A673 (cell line): Measurements from ENCODE around the gene TMEM95. TPM values are rescaled to one million over a fixed set of nuclear protein-coding genes. Genes with fewer than 3 reads are reported as not detected.
"Not testable (repeated sequence)": the region's sequence is repeated elsewhere in the genome, so short reads cannot be mapped to it uniquely, and the experiment has no call there.

Experiments used
- BruUV-seq: library from RNA; stranded (reverse); fragments of 400-500 nt; replicated peaks from 2 replicates; lab custom pipeline; 2021; lab: Mats Ljungman, UMichigan
- CTCF ChIA-PET: fragments of 300-600 bp; sonication (Branson Sonifier 250); formaldehyde crosslinking; loops from one replicate; lab custom pipeline; 2022; ENCODE audit warnings: antibody characterized with exemption; lab: Charles Lee
- POLR2A ChIA-PET: fragments of 300-600 bp; sonication (Branson Sonifier 250); formaldehyde crosslinking; loops from one replicate; lab custom pipeline; 2022; ENCODE audit warnings: antibody characterized with exemption; ENCODE audit not compliant: low non-redundant PET; lab: Charles Lee
- DNase-seq: peaks from one replicate; pipeline ENCODE4 v3.0.0-alpha.2; 2015; ENCODE audit warnings: low spot score
- H3K27ac ChIP-seq: fragments of 200-600 bp; sonication (generic); 2 replicates; pipeline ENCODE4 v1.5.1; 2016; ENCODE audit warnings: mixed run types, low read depth, mild to moderate bottlenecking, mixed read lengths, antibody characterized with exemption, low read length; ENCODE audit not compliant: poor library complexity, severe bottlenecking
- H3K27me3 ChIP-seq: fragments of 200-600 bp; sonication (generic); replicated peaks from 2 replicates; pipeline ENCODE4 v1.6.1; 2017; ENCODE audit warnings: mixed run types, low read depth, mild to moderate bottlenecking, mixed read lengths, antibody characterized with exemption, low read length; ENCODE audit not compliant: insufficient read depth, poor library complexity
- H3K36me3 ChIP-seq: fragments of 200-600 bp; sonication (generic); 2 replicates; pipeline ENCODE4 v1.6.1; 2016; ENCODE audit warnings: mixed run types, mild to moderate bottlenecking, mixed read lengths, antibody characterized with exemption, low read length; ENCODE audit not compliant: insufficient read depth, poor library complexity, severe bottlenecking
- H3K4me1 ChIP-seq: fragments of 200-600 bp; sonication (generic); 2 replicates; pipeline ENCODE4 v1.6.1; 2017; ENCODE audit warnings: mixed run types, mild to moderate bottlenecking, mixed read lengths, antibody characterized with exemption, low read length; ENCODE audit not compliant: insufficient read depth, poor library complexity, severe bottlenecking
- H3K4me3 ChIP-seq: fragments of 200-600 bp; sonication (generic); 2 replicates; pipeline ENCODE4 v1.5.1; 2016; ENCODE audit warnings: low read depth, mixed run types, mild to moderate bottlenecking, mixed read lengths, low read length; ENCODE audit not compliant: poor library complexity, severe bottlenecking
- H3K9me3 ChIP-seq: fragments of 200-600 bp; sonication (generic); 2 replicates; pipeline ENCODE4 v1.6.1; 2016; ENCODE audit warnings: mixed run types, low read depth, mild to moderate bottlenecking, mixed read lengths, antibody characterized with exemption, low read length; ENCODE audit not compliant: poor library complexity, severe bottlenecking
- EZH2 ChIP-seq: fragments of 200-600 bp; sonication (generic); IDR thresholded peaks from 2 replicates; pipeline ENCODE4 v1.6.1; 2017; ENCODE audit warnings: borderline replicate concordance, low read depth, mild to moderate bottlenecking, mixed read lengths, antibody characterized with exemption, low read length; ENCODE audit not compliant: poor library complexity, severe bottlenecking
- intact Hi-C: fragments of 100-400 bp; cut with micrococcal nuclease; formaldehyde crosslinking; loops from one replicate; pipeline ENCODE4 v1.10.0; 2022; ENCODE audit not compliant: unreplicated experiment
- total RNA-seq: library from RNA; stranded (reverse); gene quantifications from 2 replicates; pipeline ENCODE4 v1.2.3, GENCODE V29; 2021
- TF ChIP-seq, protein P1 (sequence below): fragments of 300-800, 200-600 bp; sonication (generic); conservative IDR thresholded peaks from 2 replicates; pipeline ENCODE4 v1.5.1; 2017; ENCODE audit warnings: low read depth, mild to moderate bottlenecking, antibody characterized with exemption, low read length, moderate library complexity, mixed read lengths

TMEM95 gene
- total RNA-seq, 1 experiment from 2014 or later = not detected

DNA sequence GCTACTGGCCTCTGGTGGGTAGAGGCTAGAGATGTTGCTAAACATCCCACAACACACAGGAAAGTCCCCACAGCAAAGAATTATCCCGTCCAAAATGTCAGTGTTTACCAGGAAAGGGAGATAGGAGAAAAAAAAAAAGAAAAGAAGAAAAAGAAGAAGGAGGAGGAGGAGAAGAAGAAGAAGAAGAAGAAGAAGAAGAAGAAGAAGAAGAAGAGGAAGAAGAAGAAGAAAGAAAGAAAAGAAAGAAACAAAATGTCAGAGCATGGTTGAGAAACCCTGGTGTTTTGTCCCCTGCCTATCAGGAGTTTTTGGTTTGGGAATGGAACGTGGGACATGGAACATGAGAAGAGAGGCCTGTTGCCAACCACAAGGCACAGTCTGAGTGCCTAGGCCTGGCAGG lies 2.4 kb downstream of the TMEM95 start:
- Histone ChIP-seq H3K27me3 (no peaks in the 10 kb centered on the region), H3K4me3 (no peak overlapping the region), H3K27ac (no peak overlapping the region), H3K9me3 (no peaks in the 10 kb centered on the region), H3K36me3 (no peaks in the 10 kb centered on the region), H3K4me1 (peaks cover 14% of the 10 kb centered on the region)
- ChIA-PET CTCF (interaction anchor here (0.7 to 1.8 kb wide), 2 partner anchors 37 to 600 kb away, joined by 6 read pairs; partner anchors contain the start of gene PLSCR3), POLR2A (no interaction called here)
- intact Hi-C loops = loop anchor here (2.0 to 10.0 kb wide), 3 partner anchors 80 to 203 kb away; partner anchors contain the start of genes FGF11, POLR2A, SENP3 and SLC35G6
- DNase-seq = no peak
- no TSS peak for BruUV-seq
- TF ChIP-seq EZH2 = no peak
- TF ChIP-seq, protein P1, sequence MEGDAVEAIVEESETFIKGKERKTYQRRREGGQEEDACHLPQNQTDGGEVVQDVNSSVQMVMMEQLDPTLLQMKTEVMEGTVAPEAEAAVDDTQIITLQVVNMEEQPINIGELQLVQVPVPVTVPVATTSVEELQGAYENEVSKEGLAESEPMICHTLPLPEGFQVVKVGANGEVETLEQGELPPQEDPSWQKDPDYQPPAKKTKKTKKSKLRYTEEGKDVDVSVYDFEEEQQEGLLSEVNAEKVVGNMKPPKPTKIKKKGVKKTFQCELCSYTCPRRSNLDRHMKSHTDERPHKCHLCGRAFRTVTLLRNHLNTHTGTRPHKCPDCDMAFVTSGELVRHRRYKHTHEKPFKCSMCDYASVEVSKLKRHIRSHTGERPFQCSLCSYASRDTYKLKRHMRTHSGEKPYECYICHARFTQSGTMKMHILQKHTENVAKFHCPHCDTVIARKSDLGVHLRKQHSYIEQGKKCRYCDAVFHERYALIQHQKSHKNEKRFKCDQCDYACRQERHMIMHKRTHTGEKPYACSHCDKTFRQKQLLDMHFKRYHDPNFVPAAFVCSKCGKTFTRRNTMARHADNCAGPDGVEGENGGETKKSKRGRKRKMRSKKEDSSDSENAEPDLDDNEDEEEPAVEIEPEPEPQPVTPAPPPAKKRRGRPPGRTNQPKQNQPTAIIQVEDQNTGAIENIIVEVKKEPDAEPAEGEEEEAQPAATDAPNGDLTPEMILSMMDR = no peak

GRCh38 chr17:7361906-7362305 lies 7.0 kb downstream of the TMEM95 start:
- no TSS peak for BruUV-seq
- CTCF ChIA-PET = interaction anchor here (1.5 kb wide), 1 partner anchor 42 kb away, joined by 3 read pairs; the partner anchor contains the start of gene TMEM256

DNA sequence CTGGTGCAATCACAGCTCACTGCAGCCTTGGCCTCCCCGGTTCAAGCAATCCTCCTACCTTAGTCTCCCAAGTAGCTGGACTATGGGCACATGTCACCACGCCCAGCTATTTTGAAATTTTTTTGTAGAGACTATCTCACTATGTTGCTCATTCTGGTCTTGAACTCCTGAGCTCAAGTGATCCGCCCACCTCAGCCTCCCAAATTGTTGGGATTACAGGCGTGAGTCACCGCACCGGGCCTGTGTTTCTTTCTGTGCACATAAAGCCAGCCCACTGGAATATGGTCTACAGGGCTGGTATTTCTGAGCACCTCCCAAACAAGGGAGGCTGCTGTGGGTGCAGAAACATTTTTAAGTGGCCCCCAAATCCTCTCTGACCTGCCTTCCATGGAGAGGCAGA lies 8.4 kb downstream of the TMEM95 start:
- no peak overlapping the region for H3K27ac ChIP-seq
- no peaks in the 10 kb centered on the region for H3K27me3 ChIP-seq
- no peaks in the 10 kb centered on the region for H3K36me3 ChIP-seq
- intact Hi-C loops = no loop called here
- POLR2A ChIA-PET = no interaction called here
- H3K9me3 ChIP-seq = no peaks in the 10 kb centered on the region
- CTCF ChIA-PET = no interaction called here
- BruUV-seq = no TSS peak
- no peaks in the 10 kb centered on the region for H3K4me1 ChIP-seq
- TF ChIP-seq EZH2 = no peak
- TF ChIP-seq, protein P1 = no peak
- DNase-seq = no peak
- H3K4me3 ChIP-seq = no peak overlapping the region

More at GRCh38 chr17:7361906-7362305, 7.0 kb downstream of the TMEM95 start:
- Histone ChIP-seq H3K27me3 (no peaks in the 10 kb centered on the region), H3K27ac (no peak overlapping the region), H3K4me1 (no peaks in the 10 kb centered on the region), H3K4me3 (no peak overlapping the region), H3K36me3 (no peaks in the 10 kb centered on the region), H3K9me3 (no peaks in the 10 kb centered on the region)
- POLR2A ChIA-PET = no interaction called here
- intact Hi-C loops = no loop called here
- no peak for DNase-seq
- TF ChIP-seq, protein P1 = no peak
- no peak for TF ChIP-seq EZH2

- BruUV-seq, H3K27me3 ChIP-seq, H3K4me1 ChIP-seq, POLR2A ChIA-PET, DNase-seq, H3K4me3 ChIP-seq, CTCF ChIA-PET, H3K9me3 ChIP-seq, intact Hi-C loops, H3K36me3 ChIP-seq, H3K27ac ChIP-seq: not testable (repeated sequence)
Observed at GRCh38 chr17:7365963-7366362, 11.0 kb downstream of the TMEM95 start.
